GM21423 (cell line): ENCODE data around the gene CSF1R.
"Not testable (repeated sequence)": the region's sequence is repeated elsewhere in the genome, so short reads cannot be mapped to it uniquely, and the experiment has no call there.

Experiments
- ATAC-seq: cut with Tn5 transposase; IDR thresholded peaks from one replicate; pipeline ENCODE4 v1.9.1; 2021; ENCODE audit warnings: mild to moderate bottlenecking, moderate library complexity; ENCODE audit not compliant: unreplicated experiment

The CSF1R gene

GRCh38 chr5:150034662-150035061, 51.7 kb downstream of the CSF1R start:
- ATAC-seq, result no peak

GRCh38 chr5:150033334-150033733, 53.0 kb downstream of the CSF1R start:
- ATAC-seq, result no peak

GRCh38 chr5:150028047-150028446, 58.3 kb downstream of the CSF1R start:
- not testable (repeated sequence) for ATAC-seq

GRCh38 chr5:150026682-150027172, 59.6 kb downstream of the CSF1R start:
- no peak for ATAC-seq

- no peak for ATAC-seq
These were observed 61.9 kb downstream of the CSF1R start for GRCh38 chr5:150024346-150024984.

- no peak for ATAC-seq
These were observed 63.2 kb downstream of the CSF1R start for GRCh38 chr5:150023136-150023535.

GRCh38 chr5:150022681-150023080, 63.7 kb downstream of the CSF1R start:
- no peak for ATAC-seq

- no peak for ATAC-seq
These were observed 64.2 kb downstream of the CSF1R start for GRCh38 chr5:150022158-150022531.

GRCh38 chr5:150021491-150022157, 64.7 kb downstream of the CSF1R start:
- no peak for ATAC-seq

GRCh38 chr5:150020249-150020648, 66.1 kb downstream of the CSF1R start:
- no peak for ATAC-seq

GRCh38 chr5:150017226-150018005, 68.9 kb downstream of the CSF1R start:
- no peak for ATAC-seq

- no peak for ATAC-seq
These were observed 69.8 kb downstream of the CSF1R start for GRCh38 chr5:150016537-150016936.

- no peak for ATAC-seq
These were observed 70.9 kb downstream of the CSF1R start for GRCh38 chr5:150015415-150015814.

GRCh38 chr5:150014456-150014855, 71.9 kb downstream of the CSF1R start:
- no peak for ATAC-seq

GRCh38 chr5:150013931-150014330, 72.4 kb downstream of the CSF1R start:
- ATAC-seq, result no peak

- no peak for ATAC-seq
These were observed 76.5 kb downstream of the CSF1R start for GRCh38 chr5:150009671-150010387.

- no peak for ATAC-seq
These were observed 79.3 kb downstream of the CSF1R start for GRCh38 chr5:150007050-150007449.

GRCh38 chr5:150006318-150006717, 80.0 kb downstream of the CSF1R start:
- no peak for ATAC-seq
